ENCODE results near the gene HTR1B. TPM values are rescaled to one million over a fixed set of nuclear protein-coding genes. Genes with fewer than 3 reads are reported as not detected.

The HTR1B gene
- total RNA-seq, 4 donors from 2014 or later: 0.13 TPM; not detected in 3

GRCh38 chr6:77487808-77488425 is 24.6 kb upstream of the HTR1B start:
- Histone ChIP-seq H3K4me1 (no peaks in the 10 kb centered on the region), H3K27me3 (no peaks in the 10 kb centered on the region), H3K9me3 (no peaks in the 10 kb centered on the region), H3K36me3 (no peaks in the 10 kb centered on the region), H3K27ac (no peak overlapping the region), H3K4me3 (replicated peaks in 1 of 3) (no peak overlapping the region)
- WGBS, 2 donors: 88 to 97% methylated on average over 1 of the region's 1 CpG
- DNase-seq: no peak
- TF ChIP-seq POLR2A (IDR thresholded peaks at IDR 0.05): no peak
- TF ChIP-seq CTCF (IDR thresholded peaks at IDR 0.05): no peak
- intact Hi-C loops (cut with DNase I): no loop called here

- WGBS, 2 donors: 82 to 85% methylated on average over 1 of the region's 1 CpG
- no peaks in the 10 kb centered on the region for H3K9me3 ChIP-seq
- no peak for DNase-seq
- no peaks in the 10 kb centered on the region for H3K27me3 ChIP-seq
- no peaks in the 10 kb centered on the region for H3K36me3 ChIP-seq
- H3K27ac ChIP-seq: no peak overlapping the region
- H3K4me3 ChIP-seq (replicated peaks in 1 of 3): no peak overlapping the region
- TF ChIP-seq POLR2A (IDR thresholded peaks at IDR 0.05): no peak
- TF ChIP-seq CTCF (IDR thresholded peaks at IDR 0.05): no peak
- no peaks in the 10 kb centered on the region for H3K4me1 ChIP-seq
- intact Hi-C loops (cut with DNase I): no loop called here
Measured at GRCh38 chr6:77482981-77483380, 19.7 kb upstream of the HTR1B start.

- no peak overlapping the region for H3K4me3 ChIP-seq (replicated peaks in 1 of 3)
- DNase-seq: no peak
- TF ChIP-seq CTCF (IDR thresholded peaks at IDR 0.05): no peak
- TF ChIP-seq POLR2A (IDR thresholded peaks at IDR 0.05): no peak
- H3K36me3 ChIP-seq: no peaks in the 10 kb centered on the region
- no peaks in the 10 kb centered on the region for H3K4me1 ChIP-seq
- H3K27me3 ChIP-seq: no peaks in the 10 kb centered on the region
- H3K27ac ChIP-seq: no peak overlapping the region
- intact Hi-C loops (cut with DNase I): no loop called here
- 93 to 94% methylated on average over 10 of the region's 10 CpGs for WGBS, 2 donors
- no peaks in the 10 kb centered on the region for H3K9me3 ChIP-seq
Measured at GRCh38 chr6:77474973-77475372, 11.7 kb upstream of the HTR1B start.

- TF ChIP-seq POLR2A (IDR thresholded peaks at IDR 0.05) (no peak), CTCF (IDR thresholded peaks at IDR 0.05) (no peak)
- H3K27me3 ChIP-seq: no peaks in the 10 kb centered on the region
- DNase-seq: no peak
- H3K9me3 ChIP-seq: no peaks in the 10 kb centered on the region
- H3K4me3 ChIP-seq (replicated peaks in 1 of 3): no peak overlapping the region
- no peaks in the 10 kb centered on the region for H3K4me1 ChIP-seq
- WGBS, 2 donors: 86 to 89% methylated on average over 7 of the region's 7 CpGs
- H3K27ac ChIP-seq: no peak overlapping the region
- intact Hi-C loops (cut with DNase I): no loop called here
- H3K36me3 ChIP-seq: no peaks in the 10 kb centered on the region
Measured at GRCh38 chr6:77474286-77474956, 11.1 kb upstream of the HTR1B start.

- DNase-seq: no peak
- Histone ChIP-seq H3K27ac (no peak overlapping the region), H3K9me3 (no peaks in the 10 kb centered on the region), H3K36me3 (no peaks in the 10 kb centered on the region), H3K4me3 (replicated peaks in 1 of 3) (no peak overlapping the region), H3K4me1 (peaks cover 2 to 3% of the 10 kb centered on the region in 2 donors), H3K27me3 (no peaks in the 10 kb centered on the region)
- 63 to 69% methylated on average over 1 of the region's 1 CpG for WGBS, 2 donors
- TF ChIP-seq POLR2A (IDR thresholded peaks at IDR 0.05): no peak
- TF ChIP-seq CTCF (IDR thresholded peaks at IDR 0.05): no peak
- intact Hi-C loops (cut with DNase I): no loop called here
Measured at GRCh38 chr6:77470983-77471382, 7.7 kb upstream of the HTR1B start.
